ENCODE data around the gene TIMP2.
A peak's percentile ranks its signal among the peaks of the same experiment; 100 is the strongest.

The TIMP2 gene

DNA sequence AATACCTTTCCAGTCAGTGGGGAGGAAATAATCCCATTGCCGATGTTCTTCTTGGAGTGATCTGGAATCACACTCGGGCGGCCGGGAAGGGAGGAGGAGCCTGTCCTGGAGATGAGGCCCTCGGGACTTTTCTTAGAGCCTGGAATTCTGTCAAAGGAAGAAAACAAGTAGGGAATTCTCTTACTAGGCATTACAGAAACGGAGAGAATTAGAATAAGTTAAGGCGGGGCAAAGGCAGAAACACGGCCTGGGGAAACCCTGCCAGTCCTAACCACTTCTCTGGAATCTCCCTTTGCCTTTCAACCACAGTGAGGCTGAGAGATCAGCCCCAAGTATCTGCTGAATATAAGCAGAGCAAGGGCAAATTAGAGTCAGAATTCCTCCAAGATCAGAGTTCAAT, 112.3 kb downstream of the TIMP2 start:
- DNase-seq (ENCODE audit: low spot score) = no peak

DNA sequence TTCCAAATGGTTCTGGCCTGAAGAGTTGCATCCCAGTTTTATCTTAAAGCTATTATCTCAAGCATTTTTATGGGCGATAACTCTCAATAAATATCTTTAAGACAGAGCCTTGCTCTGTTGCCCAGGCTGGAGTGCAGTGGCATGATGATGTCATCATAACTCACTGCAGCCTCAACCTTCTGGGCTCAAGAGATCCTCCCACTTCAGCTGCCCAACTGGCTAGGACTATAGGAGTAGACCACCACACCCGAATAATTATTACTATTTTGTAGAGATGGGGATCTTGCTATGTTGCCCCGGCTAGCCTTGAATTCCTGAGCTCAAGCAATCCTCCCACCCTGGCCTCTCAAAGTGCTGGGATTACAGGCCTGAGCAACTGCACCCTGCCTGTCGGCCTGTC, 117.0 kb downstream of the TIMP2 start:
- DNase-seq (ENCODE audit: low spot score) = peak; percentile 33

DNA sequence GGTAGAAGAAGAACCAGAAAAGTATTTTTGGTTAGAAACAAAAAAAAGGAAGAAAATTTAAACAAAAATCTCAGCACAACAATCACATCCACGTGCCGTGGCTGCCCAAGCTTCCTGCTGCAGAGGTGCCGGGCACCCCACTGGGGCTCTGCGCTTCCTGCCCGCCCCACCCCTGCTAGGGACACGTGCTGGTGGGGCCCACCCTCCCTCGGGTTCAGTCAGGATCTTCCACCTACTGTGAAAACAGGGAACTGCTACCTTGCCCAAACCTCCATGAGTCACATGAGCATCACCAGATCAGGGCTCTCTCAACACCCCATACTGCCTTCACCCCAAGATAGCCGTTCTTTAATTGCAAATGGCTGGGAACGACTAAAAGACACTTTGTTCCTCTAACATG, 118.7 kb downstream of the TIMP2 start:
- no peak for DNase-seq (ENCODE audit: low spot score)

DNA sequence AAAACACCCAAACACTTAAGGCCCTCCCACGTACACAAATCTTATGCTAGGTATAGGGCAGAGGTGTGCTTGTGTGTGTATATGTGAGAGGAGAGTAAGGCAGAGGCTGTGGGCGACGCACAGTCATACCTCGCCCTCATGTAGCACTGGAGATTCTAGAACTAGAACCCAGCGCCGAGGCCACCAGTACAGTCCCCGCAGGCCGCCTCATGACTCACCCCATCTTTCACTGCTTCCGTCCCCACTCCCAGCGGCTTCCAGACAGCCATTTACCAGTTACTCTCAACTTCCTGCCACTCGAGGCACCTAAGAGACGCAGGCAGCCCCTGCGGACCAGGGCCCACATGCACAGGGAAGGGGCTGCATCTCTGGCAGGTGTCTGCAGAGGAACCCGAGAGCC, 119.9 kb downstream of the TIMP2 start:
- DNase-seq (ENCODE audit: low spot score) = no peak

DNA sequence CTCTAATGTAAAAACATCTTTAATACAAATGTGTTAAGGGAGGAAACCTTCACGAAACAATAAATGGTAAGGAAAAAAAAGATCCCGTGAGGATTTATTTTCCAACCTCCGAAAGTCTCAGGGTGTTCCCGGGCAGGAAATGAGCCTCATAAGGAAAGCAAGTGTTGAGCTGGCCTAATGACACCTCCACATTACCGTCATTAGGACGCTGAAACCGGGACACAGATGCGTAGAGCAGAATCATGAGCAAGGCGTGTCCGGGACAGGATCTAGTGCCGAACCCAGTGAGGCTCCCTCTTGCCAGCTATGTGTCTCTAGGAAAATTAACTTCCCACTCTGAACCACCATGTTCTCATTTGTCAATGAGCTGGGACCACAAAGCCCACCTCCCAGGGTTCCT, 120.4 kb downstream of the TIMP2 start:
- no peak for DNase-seq (ENCODE audit: low spot score)

DNA sequence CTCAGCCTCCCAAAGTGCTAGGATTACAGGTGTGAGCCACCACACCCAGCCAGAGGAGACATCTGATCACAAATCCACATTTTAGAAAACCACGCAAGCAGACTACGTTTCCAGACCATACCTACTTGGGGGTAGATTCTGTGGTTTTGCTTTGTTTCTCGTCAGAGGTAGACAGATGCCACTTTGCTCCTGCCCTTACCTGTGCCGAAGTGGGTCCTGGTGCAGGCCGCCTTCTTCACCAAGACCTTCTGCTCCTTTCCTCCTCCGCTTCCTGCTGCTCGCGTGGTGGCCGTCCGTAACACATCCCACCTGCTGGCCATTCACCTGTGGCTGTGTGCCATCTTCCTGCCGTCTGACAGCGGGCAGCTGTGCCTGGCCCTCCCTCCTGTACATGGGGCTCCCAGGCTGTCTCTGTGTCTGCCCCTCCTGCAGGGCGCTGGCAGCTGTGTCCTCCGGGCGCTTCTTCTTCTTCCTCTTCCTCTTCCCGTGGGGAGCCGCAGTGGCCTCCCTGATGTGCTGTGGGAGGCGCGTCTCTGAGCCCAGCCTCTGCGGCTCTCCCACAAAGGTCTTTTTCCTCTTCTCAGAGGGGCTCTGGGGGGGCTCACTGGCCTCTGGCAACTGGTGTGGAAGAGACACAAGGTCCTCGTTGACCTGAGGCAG, 121.9 kb downstream of the TIMP2 start:
- DNase-seq (ENCODE audit: low spot score) = no peak

Measured in kidney tubule cell (primary cell).